RWPE2 (cell line): ENCODE results near the gene TRERF1.

Experiments used
- ATAC-seq: fragments of 200-7000 bp; cut with Tn5 transposase; 3 replicates; pipeline ENCODE4 v1.9.1; 2021; ENCODE audit warnings: low read depth
- DNase-seq: peaks from one replicate; pipeline ENCODE4 v3.0.0-alpha.2; 2020; ENCODE audit warnings: low spot score
- H3K27ac ChIP-seq: fragments of 450-650 bp; 2 replicates; pipeline ENCODE4 v1.5.1; 2017; ENCODE audit warnings: mild to moderate bottlenecking; ENCODE audit not compliant: poor library complexity, severe bottlenecking
- H3K27me3 ChIP-seq: fragments of 250-450 bp; sonication (Bioruptor Pico); 2 replicates; pipeline ENCODE4 v1.5.1; 2021; ENCODE audit warnings: mild to moderate bottlenecking, moderate library complexity; ENCODE audit not compliant: insufficient read depth, poor library complexity, severe bottlenecking
- H3K36me3 ChIP-seq: fragments of 250-450 bp; sonication (Bioruptor Pico); 2 replicates; pipeline ENCODE4 v1.5.1; 2020; ENCODE audit warnings: low read depth, mild to moderate bottlenecking, moderate library complexity
- H3K4me1 ChIP-seq: fragments of 250-450 bp; sonication (Bioruptor Pico); 2 replicates; pipeline ENCODE4 v1.5.1; 2021; ENCODE audit warnings: mild to moderate bottlenecking, moderate library complexity; ENCODE audit not compliant: insufficient read depth, poor library complexity, severe bottlenecking
- H3K4me3 ChIP-seq: fragments of 250-450 bp; sonication (Bioruptor Pico); 2 replicates; pipeline ENCODE4 v1.5.1; 2021; ENCODE audit warnings: mild to moderate bottlenecking, moderate library complexity; ENCODE audit not compliant: severe bottlenecking
- H3K9me3 ChIP-seq: fragments of 250-450 bp; sonication (Bioruptor Pico); 2 replicates; pipeline ENCODE4 v1.5.1; 2021; ENCODE audit warnings: mild to moderate bottlenecking, moderate library complexity; ENCODE audit not compliant: severe bottlenecking
- TF ChIP-seq, protein P1 (sequence below): fragments of 450-650 bp; IDR thresholded peaks from one replicate; pipeline ENCODE4 v1.5.1; 2017; ENCODE audit warnings: mild to moderate bottlenecking, moderate library complexity; ENCODE audit not compliant: poor library complexity, severe bottlenecking

The TRERF1 gene

DNA sequence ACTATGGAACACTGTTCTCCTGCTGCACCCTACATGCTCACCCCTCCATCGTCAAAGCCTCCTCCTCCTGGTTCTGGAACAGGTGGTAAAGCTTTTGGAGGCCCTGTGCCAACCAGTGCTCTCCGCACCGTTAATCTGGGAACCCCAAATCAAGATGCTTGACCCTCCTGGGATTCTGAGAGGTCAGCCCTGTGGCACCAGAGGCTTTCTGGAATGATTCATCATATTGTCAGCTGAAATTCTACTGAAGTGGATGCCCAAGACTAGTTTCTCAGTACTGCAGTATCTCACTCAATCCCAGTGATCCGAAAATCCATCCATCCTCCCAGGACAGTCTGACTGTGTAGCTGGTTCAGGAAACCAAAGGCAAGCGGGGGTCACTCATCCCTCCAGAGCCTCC lies 92.7 kb downstream of the TRERF1 start:
- TF ChIP-seq, protein P1, sequence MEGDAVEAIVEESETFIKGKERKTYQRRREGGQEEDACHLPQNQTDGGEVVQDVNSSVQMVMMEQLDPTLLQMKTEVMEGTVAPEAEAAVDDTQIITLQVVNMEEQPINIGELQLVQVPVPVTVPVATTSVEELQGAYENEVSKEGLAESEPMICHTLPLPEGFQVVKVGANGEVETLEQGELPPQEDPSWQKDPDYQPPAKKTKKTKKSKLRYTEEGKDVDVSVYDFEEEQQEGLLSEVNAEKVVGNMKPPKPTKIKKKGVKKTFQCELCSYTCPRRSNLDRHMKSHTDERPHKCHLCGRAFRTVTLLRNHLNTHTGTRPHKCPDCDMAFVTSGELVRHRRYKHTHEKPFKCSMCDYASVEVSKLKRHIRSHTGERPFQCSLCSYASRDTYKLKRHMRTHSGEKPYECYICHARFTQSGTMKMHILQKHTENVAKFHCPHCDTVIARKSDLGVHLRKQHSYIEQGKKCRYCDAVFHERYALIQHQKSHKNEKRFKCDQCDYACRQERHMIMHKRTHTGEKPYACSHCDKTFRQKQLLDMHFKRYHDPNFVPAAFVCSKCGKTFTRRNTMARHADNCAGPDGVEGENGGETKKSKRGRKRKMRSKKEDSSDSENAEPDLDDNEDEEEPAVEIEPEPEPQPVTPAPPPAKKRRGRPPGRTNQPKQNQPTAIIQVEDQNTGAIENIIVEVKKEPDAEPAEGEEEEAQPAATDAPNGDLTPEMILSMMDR = no peak
- Histone ChIP-seq H3K9me3 (no peaks in the 10 kb centered on the region), H3K27me3 (no peaks in the 10 kb centered on the region), H3K27ac (no peak overlapping the region), H3K4me3 (no peak overlapping the region), H3K4me1 (peaks cover 8% of the 10 kb centered on the region), H3K36me3 (peaks cover 11% of the 10 kb centered on the region; the same call in 1 of the 2 replicates)
- no peak for DNase-seq
- no peak for ATAC-seq

DNA sequence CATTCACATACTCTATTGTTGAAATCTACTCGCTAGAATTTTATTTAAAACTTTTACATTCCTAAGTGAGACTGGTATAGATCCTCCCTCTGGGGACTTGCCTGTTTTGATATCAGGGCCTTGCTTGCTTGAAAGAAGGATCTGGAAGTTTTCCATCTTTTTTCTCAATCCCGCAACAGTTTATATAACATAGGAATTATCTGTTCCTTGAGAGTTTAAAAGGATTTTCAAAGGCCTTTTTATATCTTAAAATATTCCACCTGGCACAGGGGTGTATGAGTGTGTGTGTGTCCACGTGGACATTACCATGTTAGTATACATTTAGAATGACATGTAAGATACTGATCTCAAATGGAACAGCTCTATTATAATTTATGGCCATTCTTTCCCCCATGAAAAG lies 96.3 kb downstream of the TRERF1 start:
- 0 out of 2 replicates have a peak, but pooled peaks cover 5% of the 10 kb centered on the region for H3K36me3 ChIP-seq

DNA sequence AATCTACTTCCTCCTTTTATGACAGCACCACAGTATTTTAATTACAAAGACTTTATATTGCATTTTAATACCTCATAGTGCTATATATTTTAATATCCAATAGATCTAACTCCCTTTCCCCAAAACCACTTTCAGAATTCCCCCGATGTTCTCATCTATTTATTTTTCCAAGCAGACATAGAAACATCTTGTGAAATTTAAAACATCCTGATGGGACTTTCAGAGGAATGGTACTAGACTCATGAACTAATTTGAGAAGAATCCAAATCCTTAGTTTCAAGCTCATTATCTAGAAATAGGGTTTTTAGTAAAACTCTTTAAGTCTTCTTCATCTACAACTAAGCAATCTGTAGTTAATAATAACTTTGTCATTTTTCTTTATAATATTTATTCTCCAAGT lies 97.0 kb downstream of the TRERF1 start:
- no peak for ATAC-seq
- Histone ChIP-seq H3K9me3 (no peaks in the 10 kb centered on the region), H3K4me1 (peaks cover 8% of the 10 kb centered on the region), H3K36me3 (0 out of 2 replicates have a peak, but pooled peaks cover 5% of the 10 kb centered on the region), H3K27me3 (no peaks in the 10 kb centered on the region), H3K27ac (no peak overlapping the region), H3K4me3 (no peak overlapping the region)
- TF ChIP-seq, protein P1 = no peak
- DNase-seq = no peak

More for the DNA sequence above, 96.3 kb downstream of the TRERF1 start:
- Histone ChIP-seq H3K4me3 (no peak overlapping the region), H3K9me3 (no peaks in the 10 kb centered on the region), H3K27ac (no peak overlapping the region), H3K4me1 (peaks cover 8% of the 10 kb centered on the region), H3K27me3 (no peaks in the 10 kb centered on the region)
- DNase-seq = no peak
- TF ChIP-seq, protein P1 = no peak
- ATAC-seq = no peak

DNA sequence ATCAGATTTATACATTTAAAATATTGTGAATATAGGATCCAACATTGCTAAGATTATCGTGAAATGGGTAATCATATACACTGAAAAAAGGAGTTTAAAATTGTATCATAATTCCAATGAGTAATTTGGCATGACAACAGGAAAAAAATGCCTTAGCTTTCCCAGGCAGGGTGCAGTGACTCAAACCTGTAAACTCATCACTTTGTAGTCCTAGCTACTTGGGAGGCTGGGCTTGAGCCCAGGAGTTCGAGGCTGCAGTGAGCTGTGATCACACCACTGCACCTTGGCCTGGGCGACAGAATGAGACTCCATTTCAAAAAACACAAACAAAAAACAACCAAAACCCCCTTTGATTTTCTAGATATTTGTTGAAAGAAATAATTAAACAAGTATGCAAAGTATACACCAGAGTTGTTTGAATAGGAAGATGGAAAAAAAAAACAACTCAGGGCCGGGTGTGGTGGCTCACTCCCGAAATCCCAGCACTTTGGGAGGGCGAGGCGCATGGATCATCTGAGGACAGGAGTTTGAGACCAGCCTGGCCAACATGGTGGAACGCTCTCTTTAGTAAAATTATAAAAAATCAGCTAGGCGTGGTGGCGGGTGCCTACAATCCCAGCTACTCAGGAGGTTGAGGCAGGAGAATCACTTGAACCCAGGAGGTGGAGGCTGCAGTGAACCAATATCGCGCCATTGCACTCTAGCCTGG lies 98.7 kb downstream of the TRERF1 start:
- ATAC-seq (peak; percentile 67; the same call in 2 of the 3 replicates), DNase-seq (no peak)
- H3K9me3 ChIP-seq = no peaks in the 10 kb centered on the region
- H3K36me3 ChIP-seq = 0 out of 2 replicates have a peak, but pooled peaks cover 5% of the 10 kb centered on the region
- TF ChIP-seq, protein P1 = no peak
- H3K4me3 ChIP-seq = no peak overlapping the region
- peaks cover 6% of the 10 kb centered on the region for H3K4me1 ChIP-seq
- no peaks in the 10 kb centered on the region for H3K27me3 ChIP-seq
- no peak overlapping the region for H3K27ac ChIP-seq

DNA sequence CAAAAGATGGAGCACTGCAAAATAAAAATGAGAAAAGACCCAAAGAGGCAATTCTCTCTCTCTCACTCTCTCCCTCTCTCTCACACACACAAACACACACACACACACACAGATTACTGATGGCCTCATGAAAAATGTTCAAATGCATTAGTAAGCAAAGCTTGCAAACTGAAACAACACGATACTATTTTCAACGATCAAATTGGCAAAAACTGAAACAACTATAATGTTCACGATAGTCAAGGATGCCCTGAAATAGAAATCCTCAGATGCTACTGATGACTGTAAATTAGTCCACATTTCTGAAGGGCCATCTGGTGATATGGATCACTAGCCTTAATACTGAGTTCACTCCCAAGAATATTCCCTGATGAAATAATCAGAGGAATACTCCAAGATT lies 100.8 kb downstream of the TRERF1 start:
- ATAC-seq = no peak
- no peak for DNase-seq

More for the DNA sequence above, 100.8 kb downstream of the TRERF1 start:
- no peak overlapping the region for H3K4me3 ChIP-seq
- no peaks in the 10 kb centered on the region for H3K9me3 ChIP-seq
- H3K27ac ChIP-seq = no peak overlapping the region
- no peaks in the 10 kb centered on the region for H3K36me3 ChIP-seq
- TF ChIP-seq, protein P1 = no peak
- H3K4me1 ChIP-seq = no peaks in the 10 kb centered on the region
- H3K27me3 ChIP-seq = no peaks in the 10 kb centered on the region
